Dendritic cell treated with granulocyte-macrophage colony-stimulating factor and Interleukin-4, amounts not matched to agents 40 ng/mL and 50 ng/mL, for 4 days (primary cell): ENCODE data around the gene ARRDC2.
A peak's percentile ranks its signal among the peaks of the same experiment; 100 is the strongest.
"Not testable (repeated sequence)": the region's sequence is repeated elsewhere in the genome, so short reads cannot be mapped to it uniquely, and the experiment has no call there.

ENCODE experiments used
- H3K27ac Mint-ChIP-seq: one replicate; pipeline ENCODE4 v1.8.0; 2022; ENCODE audit warnings: mild to moderate bottlenecking, mixed read lengths
- H3K27me3 Mint-ChIP-seq: one replicate; pipeline ENCODE4 v1.8.0; 2022; ENCODE audit warnings: mild to moderate bottlenecking, mixed read lengths
- H3K36me3 Mint-ChIP-seq: one replicate; pipeline ENCODE4 v1.8.0; 2022; ENCODE audit warnings: low read depth, mixed read lengths
- H3K4me1 Mint-ChIP-seq: one replicate; pipeline ENCODE4 v1.8.0; 2022; ENCODE audit warnings: low read depth, mixed read lengths
- H3K4me3 Mint-ChIP-seq: one replicate; pipeline ENCODE4 v1.8.0; 2022; ENCODE audit warnings: mild to moderate bottlenecking, moderate library complexity, mixed read lengths
- H3K9me3 Mint-ChIP-seq: one replicate; pipeline ENCODE4 v1.8.0; 2022; ENCODE audit warnings: mixed read lengths
- intact Hi-C: fragments of 100-400 bp; cut with micrococcal nuclease; formaldehyde crosslinking; loops from one replicate; pipeline ENCODE4 v1.15.0; 2022

Gene ARRDC2

DNA sequence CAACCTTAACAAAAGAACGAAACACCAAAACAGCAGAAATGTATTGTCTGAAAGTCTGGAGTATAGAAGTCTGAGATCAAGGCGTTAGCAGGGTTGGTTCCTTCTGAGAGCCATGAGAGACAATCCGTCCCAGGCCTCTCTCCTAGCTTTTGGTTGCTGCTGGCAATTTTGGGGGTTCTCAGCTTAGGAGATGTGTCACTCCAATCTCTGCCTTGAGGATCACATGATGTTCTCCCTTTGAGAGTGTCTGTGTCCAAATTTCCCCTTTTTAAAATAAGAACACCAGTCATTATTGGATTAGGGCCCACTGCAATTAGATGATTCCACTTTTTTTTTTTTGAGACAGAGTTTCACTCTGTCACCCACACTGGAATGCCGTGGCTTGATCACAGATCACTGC, 30.9 kb upstream of the ARRDC2 start:
- H3K9me3 Mint-ChIP-seq, result no peaks in the 10 kb centered on the region
- intact Hi-C loops, result loop anchor here (10.0 kb wide), 1 partner anchor 102 kb away; the partner anchor contains the start of gene SLC5A5
- H3K27me3 Mint-ChIP-seq, result peaks cover 32% of the 10 kb centered on the region
- peak overlapping the region; percentile 10 for H3K27ac Mint-ChIP-seq
- H3K4me3 Mint-ChIP-seq, result no peak overlapping the region
- peaks cover 15% of the 10 kb centered on the region for H3K4me1 Mint-ChIP-seq
- no peaks in the 10 kb centered on the region for H3K36me3 Mint-ChIP-seq

DNA sequence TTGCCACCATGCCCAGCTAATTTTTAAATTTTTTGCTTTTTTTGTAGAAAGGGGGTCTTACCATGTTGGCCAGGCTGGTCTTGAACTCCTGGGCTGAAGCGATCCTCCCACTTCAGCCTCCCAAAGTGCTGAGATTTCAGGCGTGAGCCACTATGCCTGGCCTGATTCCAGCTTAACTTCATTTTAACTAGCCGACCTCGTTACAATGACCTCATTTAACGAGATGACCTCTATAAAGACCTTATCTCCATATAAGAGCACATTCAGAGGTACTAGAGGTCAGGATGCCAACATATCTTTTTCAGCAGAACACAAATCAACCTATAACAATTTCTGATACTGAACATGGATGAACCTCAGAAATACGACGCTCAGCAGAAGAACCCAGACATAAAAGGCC, 30.5 kb upstream of the ARRDC2 start:
- peaks cover 36% of the 10 kb centered on the region for H3K27me3 Mint-ChIP-seq
- H3K27ac Mint-ChIP-seq, result peak overlapping the region; percentile 10
- intact Hi-C loops, result loop anchor here (10.0 kb wide), 1 partner anchor 103 kb away; the partner anchor contains the start of gene SLC5A5
- H3K4me3 Mint-ChIP-seq, result no peak overlapping the region
- no peaks in the 10 kb centered on the region for H3K9me3 Mint-ChIP-seq
- no peaks in the 10 kb centered on the region for H3K36me3 Mint-ChIP-seq
- peaks cover 15% of the 10 kb centered on the region for H3K4me1 Mint-ChIP-seq

DNA sequence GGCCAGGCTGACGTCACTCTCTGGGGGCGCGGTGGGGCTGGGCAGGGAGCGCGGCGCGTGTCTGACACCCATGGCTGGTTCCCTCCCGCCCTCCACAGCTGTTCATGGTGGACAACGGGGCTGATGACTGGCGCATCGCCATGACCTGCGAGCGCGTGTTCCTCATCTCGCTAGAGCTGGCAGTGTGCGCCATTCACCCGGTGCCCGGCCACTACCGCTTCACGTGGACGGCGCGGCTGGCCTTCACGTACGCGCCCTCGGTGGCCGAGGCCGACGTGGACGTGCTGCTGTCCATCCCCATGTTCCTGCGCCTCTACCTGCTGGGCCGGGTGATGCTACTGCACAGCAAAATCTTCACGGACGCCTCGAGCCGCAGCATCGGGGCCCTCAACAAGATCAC, 26.4 kb upstream of the ARRDC2 start:
- Mint-ChIP-seq H3K4me3 (no peak overlapping the region), H3K27me3 (peaks cover 40% of the 10 kb centered on the region), H3K9me3 (no peaks in the 10 kb centered on the region), H3K36me3 (no peaks in the 10 kb centered on the region), H3K27ac (no peak overlapping the region), H3K4me1 (peaks cover 15% of the 10 kb centered on the region)
- intact Hi-C loops, result no loop called here

DNA sequence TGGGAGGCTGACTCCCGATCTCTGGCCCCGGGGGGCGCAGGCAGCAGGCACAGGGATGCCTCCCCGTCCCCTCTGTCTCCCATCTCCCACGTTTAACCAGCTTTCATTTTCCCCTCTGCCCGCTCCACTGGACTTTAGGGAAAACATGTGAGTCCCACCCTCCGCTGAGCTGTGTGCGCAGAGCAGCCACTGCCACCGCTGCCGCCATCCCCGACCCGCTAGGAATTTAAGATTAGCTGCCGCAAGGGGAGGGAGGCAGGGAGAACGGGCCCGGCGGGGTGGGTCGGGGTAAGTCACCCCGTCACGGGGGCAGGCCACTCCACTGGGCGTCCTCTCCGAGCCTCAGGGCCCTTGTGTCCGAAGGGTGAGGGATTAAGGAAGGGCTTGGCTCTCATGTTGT, 25.5 kb upstream of the ARRDC2 start:
- Mint-ChIP-seq H3K36me3 (no peaks in the 10 kb centered on the region), H3K4me1 (peaks cover 11% of the 10 kb centered on the region), H3K27ac (peak overlapping the region; percentile 6), H3K9me3 (no peaks in the 10 kb centered on the region), H3K27me3 (peaks cover 45% of the 10 kb centered on the region), H3K4me3 (no peak overlapping the region)
- intact Hi-C loops, result no loop called here

DNA sequence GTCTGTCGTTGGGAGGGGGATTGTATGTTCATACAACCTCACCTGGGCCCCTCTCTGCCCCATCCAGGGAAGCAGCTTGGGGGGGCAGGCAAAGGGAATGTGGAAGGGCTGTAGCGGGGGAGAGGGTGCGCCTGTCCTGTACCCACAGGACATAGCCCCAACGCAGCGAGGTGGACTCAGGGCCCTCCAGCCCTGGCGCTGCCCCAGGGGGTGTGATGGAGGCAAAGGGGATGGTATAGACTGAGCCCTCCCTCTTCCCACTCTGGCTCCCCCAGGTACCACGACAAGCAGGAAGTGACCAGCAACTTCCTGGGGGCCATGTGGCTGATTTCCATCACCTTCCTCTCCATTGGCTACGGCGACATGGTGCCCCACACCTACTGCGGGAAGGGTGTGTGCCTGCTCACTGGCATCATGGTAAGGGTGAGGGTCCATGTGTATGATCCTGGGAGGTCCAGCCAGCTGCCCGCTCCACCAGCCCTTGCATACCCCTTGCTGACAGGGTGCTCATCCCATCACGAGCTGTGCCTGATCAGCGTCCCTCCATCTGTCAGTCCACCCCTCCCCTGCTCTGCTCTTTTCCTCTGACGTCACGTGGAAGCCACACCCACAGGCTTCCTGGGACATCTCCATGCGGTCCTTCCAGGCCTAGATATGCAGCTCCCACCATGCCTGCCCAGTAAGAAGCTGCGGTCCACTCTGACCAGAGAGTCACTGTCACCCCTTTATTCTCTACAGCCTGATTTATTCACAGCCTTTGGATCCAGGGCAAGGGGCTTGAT, 22.7 kb upstream of the ARRDC2 start:
- Mint-ChIP-seq H3K27me3 (peaks cover 33% of the 10 kb centered on the region), H3K9me3 (no peaks in the 10 kb centered on the region), H3K27ac (no peak overlapping the region), H3K4me3 (no peak overlapping the region), H3K4me1 (no peaks in the 10 kb centered on the region), H3K36me3 (no peaks in the 10 kb centered on the region)
- intact Hi-C loops, result no loop called here

DNA sequence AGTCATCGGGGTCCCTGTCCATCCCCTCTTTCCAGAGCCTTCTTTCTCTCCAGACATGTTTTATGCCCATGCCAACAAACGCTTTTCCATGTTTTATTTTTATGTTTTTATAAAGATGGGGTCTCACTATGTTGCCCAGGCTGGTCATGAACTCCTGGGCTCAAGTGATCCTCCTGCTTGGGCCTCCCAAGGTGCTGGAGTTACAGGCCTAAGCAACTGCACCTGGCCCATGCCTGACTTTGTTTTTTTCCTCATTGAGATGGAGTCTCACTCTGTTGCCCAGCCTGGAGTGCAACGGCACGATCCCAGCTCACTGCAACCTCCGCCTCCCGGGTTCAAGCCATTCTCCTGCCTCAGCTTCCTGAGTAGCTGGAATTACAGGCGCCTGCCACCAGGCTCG, 21.4 kb upstream of the ARRDC2 start:
- peaks cover 22% of the 10 kb centered on the region for H3K27me3 Mint-ChIP-seq
- H3K4me3 Mint-ChIP-seq, H3K27ac Mint-ChIP-seq, H3K4me1 Mint-ChIP-seq, H3K9me3 Mint-ChIP-seq, intact Hi-C loops, H3K36me3 Mint-ChIP-seq: not testable (repeated sequence)

DNA sequence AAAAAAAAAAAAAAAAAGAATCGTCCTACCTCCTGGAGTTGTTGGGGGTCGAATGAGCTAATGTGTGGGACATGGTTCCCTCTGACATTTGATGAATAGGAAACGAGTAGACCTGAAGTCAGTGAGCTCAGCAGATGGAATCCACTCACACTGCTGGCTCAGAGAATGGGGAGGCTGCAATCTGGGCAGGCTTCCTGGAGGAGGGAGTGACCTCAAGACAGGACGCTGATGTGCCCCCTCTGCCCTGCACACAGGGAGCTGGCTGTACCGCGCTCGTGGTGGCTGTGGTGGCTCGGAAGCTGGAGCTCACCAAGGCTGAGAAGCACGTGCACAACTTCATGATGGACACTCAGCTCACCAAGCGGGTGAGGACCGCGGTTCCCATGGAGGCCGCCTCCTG, 19.8 kb upstream of the ARRDC2 start:
- H3K9me3 Mint-ChIP-seq, result no peaks in the 10 kb centered on the region
- intact Hi-C loops, result no loop called here
- no peaks in the 10 kb centered on the region for H3K4me1 Mint-ChIP-seq
- peaks cover 10% of the 10 kb centered on the region for H3K27me3 Mint-ChIP-seq
- no peaks in the 10 kb centered on the region for H3K36me3 Mint-ChIP-seq
- no peak overlapping the region for H3K4me3 Mint-ChIP-seq
- H3K27ac Mint-ChIP-seq, result no peak overlapping the region

DNA sequence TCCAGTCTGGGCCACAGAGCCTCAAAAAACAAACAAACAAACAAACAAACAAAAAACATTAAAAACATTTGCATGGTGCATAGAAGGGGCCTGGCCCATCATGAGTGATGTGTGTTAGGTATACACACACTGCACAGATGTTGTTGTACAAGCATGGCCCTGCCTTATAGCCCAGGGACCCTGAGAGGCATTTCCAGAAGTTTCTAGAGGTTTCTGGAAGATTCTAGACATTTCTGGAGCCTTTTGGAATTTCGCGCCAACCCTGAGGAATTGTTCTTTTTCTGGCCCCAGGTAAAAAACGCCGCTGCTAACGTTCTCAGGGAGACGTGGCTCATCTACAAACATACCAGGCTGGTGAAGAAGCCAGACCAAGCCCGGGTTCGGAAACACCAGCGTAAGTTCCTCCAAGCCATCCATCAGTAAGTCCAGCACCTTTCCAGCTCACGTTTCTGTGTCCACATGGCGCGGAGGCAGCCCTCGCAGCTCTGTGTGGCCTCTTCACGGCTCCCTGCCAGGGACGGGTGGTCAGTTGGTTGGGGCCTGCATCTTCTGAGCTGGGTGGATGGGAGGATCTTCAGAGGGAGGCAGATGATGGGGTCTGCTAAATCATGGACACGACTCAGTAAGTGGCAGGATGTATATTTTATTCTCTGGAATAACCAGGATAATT, 18.4 kb upstream of the ARRDC2 start:
- H3K4me1 Mint-ChIP-seq, result no peaks in the 10 kb centered on the region
- H3K4me3 Mint-ChIP-seq, result no peak overlapping the region
- H3K27me3 Mint-ChIP-seq, result peaks cover 13% of the 10 kb centered on the region
- H3K9me3 Mint-ChIP-seq, result no peaks in the 10 kb centered on the region
- H3K36me3 Mint-ChIP-seq, result no peaks in the 10 kb centered on the region
- no peak overlapping the region for H3K27ac Mint-ChIP-seq
- intact Hi-C loops, result no loop called here

DNA sequence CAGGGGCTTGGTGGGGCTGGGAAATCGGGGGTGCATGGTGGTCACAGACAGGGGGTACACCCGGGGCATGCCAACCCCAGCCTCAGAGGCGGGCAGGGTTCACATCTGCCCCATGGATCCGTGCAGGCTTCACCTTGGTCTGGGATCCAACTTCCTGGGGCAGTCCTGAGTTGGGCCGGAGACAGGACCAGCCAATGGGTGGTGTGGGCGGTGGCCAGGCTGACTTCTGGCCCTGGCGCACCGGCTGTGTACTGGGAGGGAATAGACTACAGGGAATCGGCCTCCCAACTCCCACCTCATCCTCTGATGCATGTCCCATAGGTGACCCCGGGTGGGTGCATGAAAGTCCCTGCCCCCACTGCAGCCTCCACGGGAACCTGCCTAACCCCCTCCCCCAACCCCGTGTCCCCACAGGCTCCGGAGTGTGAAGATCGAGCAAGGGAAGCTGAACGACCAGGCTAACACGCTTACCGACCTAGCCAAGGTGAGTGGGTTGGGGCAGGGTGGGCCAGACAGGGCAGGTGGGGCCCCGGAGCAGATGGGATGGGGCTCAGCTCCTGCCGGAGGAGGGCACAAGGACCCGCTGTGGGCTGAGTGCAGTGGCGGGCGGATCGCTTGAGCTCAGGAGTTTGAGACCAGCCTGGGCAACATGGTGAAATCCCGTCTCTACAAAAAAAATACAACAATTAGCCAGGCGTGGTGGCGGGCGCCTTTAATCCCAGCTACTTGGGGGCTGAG, 14.7 kb upstream of the ARRDC2 start:
- H3K4me1 Mint-ChIP-seq, result peaks cover 18% of the 10 kb centered on the region
- H3K36me3 Mint-ChIP-seq, result no peaks in the 10 kb centered on the region
- H3K4me3 Mint-ChIP-seq, result no peak overlapping the region
- no peak overlapping the region for H3K27ac Mint-ChIP-seq
- no peaks in the 10 kb centered on the region for H3K9me3 Mint-ChIP-seq
- peaks cover 16% of the 10 kb centered on the region for H3K27me3 Mint-ChIP-seq
- intact Hi-C loops, result no loop called here

DNA sequence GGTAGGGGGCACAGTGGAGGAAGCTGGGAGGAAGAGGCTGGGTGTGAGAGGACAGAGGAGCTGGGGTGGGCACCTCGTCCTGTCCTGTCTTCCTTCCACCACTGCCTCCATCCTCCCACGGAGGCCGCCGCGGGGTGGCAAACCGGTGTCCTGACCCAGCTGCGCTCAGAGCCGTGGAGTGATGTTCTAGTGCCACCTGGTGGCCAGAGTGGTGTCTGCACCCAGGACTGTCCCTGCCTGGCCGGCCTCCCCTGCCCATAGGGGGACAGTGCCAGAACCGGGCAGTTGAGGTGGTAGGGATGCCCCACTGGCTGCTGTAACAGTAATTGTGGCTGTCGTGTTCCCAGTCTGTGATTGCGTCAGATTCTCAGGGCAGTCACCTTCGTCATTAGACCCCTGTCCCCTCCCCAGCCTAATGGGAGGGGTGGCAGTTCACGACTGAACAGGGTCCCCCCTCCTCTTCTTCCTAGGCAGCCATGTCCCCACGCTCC, 11.1 kb upstream of the ARRDC2 start:
- H3K27ac Mint-ChIP-seq, result peak overlapping the region; percentile 91
- H3K9me3 Mint-ChIP-seq, result no peaks in the 10 kb centered on the region
- peaks cover 6% of the 10 kb centered on the region for H3K36me3 Mint-ChIP-seq
- peaks cover 44% of the 10 kb centered on the region for H3K4me1 Mint-ChIP-seq
- no peak overlapping the region for H3K4me3 Mint-ChIP-seq
- intact Hi-C loops, result loop anchor here (1.0 to 5.0 kb wide), 3 partner anchors 51 to 140 kb away; partner anchors contain the start of gene RPL18A
- H3K27me3 Mint-ChIP-seq, result peaks cover 16% of the 10 kb centered on the region

DNA sequence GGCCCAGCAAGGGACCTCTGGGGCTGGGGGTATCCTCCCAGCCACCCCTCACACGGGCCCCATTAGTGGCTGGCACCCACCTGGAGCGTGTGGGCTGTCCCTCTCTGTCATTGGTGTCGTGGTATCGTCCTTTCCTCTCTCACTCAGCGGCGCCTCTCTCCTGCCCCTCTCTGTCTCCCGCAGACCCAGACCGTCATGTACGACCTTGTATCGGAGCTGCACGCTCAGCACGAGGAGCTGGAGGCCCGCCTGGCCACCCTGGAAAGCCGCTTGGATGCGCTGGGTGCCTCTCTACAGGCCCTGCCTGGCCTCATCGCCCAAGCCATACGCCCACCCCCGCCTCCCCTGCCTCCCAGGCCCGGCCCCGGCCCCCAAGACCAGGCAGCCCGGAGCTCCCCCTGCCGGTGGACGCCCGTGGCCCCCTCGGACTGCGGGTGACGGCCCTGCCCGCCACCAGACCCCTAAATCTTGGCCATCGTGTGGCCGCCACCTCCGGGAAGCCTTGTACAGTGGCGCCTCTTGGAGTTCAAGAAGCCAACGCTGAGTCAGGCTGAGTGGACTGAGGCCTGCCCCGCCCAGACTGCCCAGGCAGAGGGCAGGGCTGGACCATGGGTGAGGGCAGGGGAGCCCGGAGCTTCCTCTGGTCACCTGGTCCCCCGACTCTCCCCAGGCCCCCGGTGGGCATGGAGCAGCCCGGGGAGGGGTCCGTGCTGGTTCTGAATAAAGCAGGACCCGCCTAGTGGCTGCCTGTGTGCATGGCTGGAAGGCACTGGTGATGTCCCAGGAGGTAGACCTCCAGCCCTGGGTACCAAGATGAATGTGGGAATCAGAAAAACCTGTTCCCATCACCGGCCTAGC, 9.8 kb upstream of the ARRDC2 start:
- Mint-ChIP-seq H3K9me3 (no peaks in the 10 kb centered on the region), H3K27ac (peak overlapping the region; percentile 91), H3K4me3 (peak overlapping the region; percentile 55), H3K36me3 (peaks cover 19% of the 10 kb centered on the region), H3K4me1 (peaks cover 53% of the 10 kb centered on the region), H3K27me3 (peaks cover 16% of the 10 kb centered on the region)
- intact Hi-C loops, result loop anchor here (1.0 to 5.0 kb wide), 2 partner anchors 52 to 141 kb away; partner anchors contain the start of gene RPL18A

DNA sequence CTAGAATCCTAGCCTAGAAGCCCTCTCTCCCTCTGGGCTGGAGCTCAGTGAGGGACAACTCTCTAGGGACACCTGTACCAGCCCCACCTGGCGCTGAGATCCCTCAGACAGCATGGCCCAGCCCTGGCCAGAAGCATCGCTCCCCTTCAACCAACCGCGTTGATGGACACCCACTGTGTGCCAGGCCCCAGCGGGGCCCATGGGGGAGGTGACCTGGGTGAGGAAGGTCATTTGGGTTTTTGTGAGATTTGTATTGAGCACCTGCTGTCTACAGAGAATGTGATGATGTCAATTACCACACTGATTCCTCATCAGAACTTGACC, 9.2 kb upstream of the ARRDC2 start:
- H3K36me3 Mint-ChIP-seq, result peaks cover 25% of the 10 kb centered on the region
- no peaks in the 10 kb centered on the region for H3K9me3 Mint-ChIP-seq
- intact Hi-C loops, result loop anchor here (5.0 kb wide), 1 partner anchor 141 kb away; the partner anchor contains the start of gene RPL18A
- peaks cover 58% of the 10 kb centered on the region for H3K4me1 Mint-ChIP-seq
- H3K27me3 Mint-ChIP-seq, result peaks cover 16% of the 10 kb centered on the region
- H3K4me3 Mint-ChIP-seq, result no peak overlapping the region
- peak overlapping the region; percentile 91 for H3K27ac Mint-ChIP-seq
